Esophagus squamous epithelium (tissue), 4 donors: ENCODE measurements around the gene IL16.

Source experiments
- CTCF ChIP-seq, 6 experiments: fragments of 450-650 bp in 4 of 6; fragments of 200-600 bp in 2 of 6; sonication (generic) in 2 of 6; IDR thresholded peaks; one replicate each; pipeline ENCODE4 v1.5.1; 2016 to 2019; ENCODE audit warnings: antibody characterized with exemption in 6 of 6, mild to moderate bottlenecking in 4 of 6, moderate library complexity in 4 of 6
- POLR2A ChIP-seq, 4 donors: fragments of 450-650 bp; IDR thresholded peaks; one replicate each; pipeline ENCODE4 v1.6.1; 2017; ENCODE audit warnings: antibody characterized with exemption in 4 of 4, mild to moderate bottlenecking in 4 of 4, moderate library complexity in 3 of 4

GRCh38 chr15:81337241-81337640 is 140.6 kb downstream of the IL16 start:
- TF ChIP-seq CTCF (IDR thresholded peaks at IDR 0.05) = no peak
- no peak for TF ChIP-seq POLR2A (IDR thresholded peaks at IDR 0.05)
